HUES6 (cell line): Measurements from ENCODE around the gene MED1.
A peak's percentile ranks its signal among the peaks of the same experiment; 100 is the strongest.
"Not testable (repeated sequence)": the region's sequence is repeated elsewhere in the genome, so short reads cannot be mapped to it uniquely, and the experiment has no call there.

Experiments used
- H3K27ac ChIP-seq: 2 replicates; pipeline ENCODE4 v1.7.0; 2013; ENCODE audit warnings: low read depth, mild to moderate bottlenecking, low read length, inconsistent platforms
- H3K27me3 ChIP-seq: 2 replicates; pipeline ENCODE4 v1.6.1; 2013; ENCODE audit warnings: low read length; ENCODE audit not compliant: control insufficient read depth, insufficient read depth
- H3K36me3 ChIP-seq: 2 replicates; pipeline ENCODE4 v1.6.1; 2013; ENCODE audit warnings: low read length; ENCODE audit not compliant: control insufficient read depth, insufficient read depth
- H3K4me1 ChIP-seq: 2 replicates; pipeline ENCODE4 v1.6.1; 2013; ENCODE audit warnings: low read length; ENCODE audit not compliant: control insufficient read depth, insufficient read depth
- H3K4me3 ChIP-seq: 2 replicates; pipeline ENCODE4 v1.5.1; 2013; ENCODE audit warnings: low read depth, low read length
- H3K9ac ChIP-seq: one replicate; pipeline ENCODE4 v1.6.1; 2013; ENCODE audit warnings: mild to moderate bottlenecking, low read length
- H3K9me3 ChIP-seq: 2 replicates; pipeline ENCODE4 v1.6.1; 2013; ENCODE audit warnings: low read depth, low read length; ENCODE audit not compliant: control insufficient read depth, insufficient read depth

MED1 gene, protein sequence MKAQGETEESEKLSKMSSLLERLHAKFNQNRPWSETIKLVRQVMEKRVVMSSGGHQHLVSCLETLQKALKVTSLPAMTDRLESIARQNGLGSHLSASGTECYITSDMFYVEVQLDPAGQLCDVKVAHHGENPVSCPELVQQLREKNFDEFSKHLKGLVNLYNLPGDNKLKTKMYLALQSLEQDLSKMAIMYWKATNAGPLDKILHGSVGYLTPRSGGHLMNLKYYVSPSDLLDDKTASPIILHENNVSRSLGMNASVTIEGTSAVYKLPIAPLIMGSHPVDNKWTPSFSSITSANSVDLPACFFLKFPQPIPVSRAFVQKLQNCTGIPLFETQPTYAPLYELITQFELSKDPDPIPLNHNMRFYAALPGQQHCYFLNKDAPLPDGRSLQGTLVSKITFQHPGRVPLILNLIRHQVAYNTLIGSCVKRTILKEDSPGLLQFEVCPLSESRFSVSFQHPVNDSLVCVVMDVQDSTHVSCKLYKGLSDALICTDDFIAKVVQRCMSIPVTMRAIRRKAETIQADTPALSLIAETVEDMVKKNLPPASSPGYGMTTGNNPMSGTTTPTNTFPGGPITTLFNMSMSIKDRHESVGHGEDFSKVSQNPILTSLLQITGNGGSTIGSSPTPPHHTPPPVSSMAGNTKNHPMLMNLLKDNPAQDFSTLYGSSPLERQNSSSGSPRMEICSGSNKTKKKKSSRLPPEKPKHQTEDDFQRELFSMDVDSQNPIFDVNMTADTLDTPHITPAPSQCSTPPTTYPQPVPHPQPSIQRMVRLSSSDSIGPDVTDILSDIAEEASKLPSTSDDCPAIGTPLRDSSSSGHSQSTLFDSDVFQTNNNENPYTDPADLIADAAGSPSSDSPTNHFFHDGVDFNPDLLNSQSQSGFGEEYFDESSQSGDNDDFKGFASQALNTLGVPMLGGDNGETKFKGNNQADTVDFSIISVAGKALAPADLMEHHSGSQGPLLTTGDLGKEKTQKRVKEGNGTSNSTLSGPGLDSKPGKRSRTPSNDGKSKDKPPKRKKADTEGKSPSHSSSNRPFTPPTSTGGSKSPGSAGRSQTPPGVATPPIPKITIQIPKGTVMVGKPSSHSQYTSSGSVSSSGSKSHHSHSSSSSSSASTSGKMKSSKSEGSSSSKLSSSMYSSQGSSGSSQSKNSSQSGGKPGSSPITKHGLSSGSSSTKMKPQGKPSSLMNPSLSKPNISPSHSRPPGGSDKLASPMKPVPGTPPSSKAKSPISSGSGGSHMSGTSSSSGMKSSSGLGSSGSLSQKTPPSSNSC (N-terminal part only)

DNA sequence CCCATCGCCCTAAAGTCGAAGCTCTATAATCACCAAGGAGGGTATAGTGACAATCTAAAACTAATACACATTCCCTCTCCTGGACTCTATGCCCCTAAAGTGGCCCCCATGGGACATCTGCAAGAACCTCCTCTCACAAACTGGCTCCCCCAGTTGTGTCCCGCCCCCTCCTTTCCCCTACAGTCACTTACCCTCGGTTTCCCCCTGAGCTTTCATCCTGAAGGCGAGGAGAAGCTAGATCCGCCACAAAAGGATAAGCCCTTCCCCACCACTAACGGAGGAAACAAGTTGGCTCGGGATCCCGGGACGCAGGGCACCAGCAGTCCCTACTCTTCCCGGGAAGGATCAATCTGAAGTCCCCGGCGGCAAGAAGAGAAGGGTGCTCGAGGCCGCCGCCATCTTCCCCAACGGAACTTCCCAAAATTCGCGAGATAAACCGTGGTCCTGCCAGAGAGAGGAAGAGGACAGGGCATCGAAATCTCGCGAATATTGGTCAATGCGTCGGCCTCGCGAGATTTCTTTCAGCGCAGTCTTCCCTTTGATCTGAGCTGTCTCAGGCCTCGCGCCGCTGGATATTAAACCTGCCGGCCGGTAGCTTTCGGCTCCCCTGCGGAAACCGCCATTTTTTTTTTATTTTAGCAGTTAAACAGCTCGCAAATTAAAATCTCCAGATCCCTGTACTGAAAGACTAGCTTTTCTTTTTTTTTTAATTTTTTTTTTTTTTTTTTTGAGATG is at the start of gene MED1:
Gene MED1, minus strand, starts transcription at position 417 of the 735 bp plus-strand sequence. Its CDS starts 201 bp downstream, at position 216.
- H3K9ac ChIP-seq: peak within 1 kb of the TSS; percentile 99
- peak within 1 kb of the TSS; percentile 89 for H3K27ac ChIP-seq
- no peaks in the 10 kb centered on the region for H3K27me3 ChIP-seq
- H3K4me1 ChIP-seq: no peaks in the 10 kb centered on the region; the same call in 1 of the 2 replicates
- peak within 1 kb of the TSS; percentile 92 for H3K4me3 ChIP-seq
- H3K36me3 ChIP-seq: peaks cover 22% of the 10 kb centered on the region
- no peaks in the 10 kb centered on the region for H3K9me3 ChIP-seq

- not testable (repeated sequence) for H3K4me3 ChIP-seq, H3K27me3 ChIP-seq, H3K27ac ChIP-seq, H3K9me3 ChIP-seq, H3K9ac ChIP-seq, H3K4me1 ChIP-seq
- peaks cover 78% of the 10 kb centered on the region for H3K36me3 ChIP-seq
Measured at GRCh38 chr17:39496921-39497320, 45.9 kb upstream of the MED1 start.

- H3K27ac ChIP-seq: no peak overlapping the region
- no peak overlapping the region for H3K4me3 ChIP-seq
- no peaks in the 10 kb centered on the region for H3K27me3 ChIP-seq
- H3K36me3 ChIP-seq: peaks cover 35% of the 10 kb centered on the region
- H3K4me1 ChIP-seq: no peaks in the 10 kb centered on the region
- no peak overlapping the region for H3K9ac ChIP-seq
- H3K9me3 ChIP-seq: no peaks in the 10 kb centered on the region
Measured at GRCh38 chr17:39487946-39488345, 36.9 kb upstream of the MED1 start.

- peaks cover 34% of the 10 kb centered on the region for H3K36me3 ChIP-seq
- H3K9ac ChIP-seq, H3K27ac ChIP-seq, H3K9me3 ChIP-seq, H3K4me1 ChIP-seq, H3K27me3 ChIP-seq, H3K4me3 ChIP-seq: not testable (repeated sequence)
Measured at GRCh38 chr17:39487490-39487889, 36.4 kb upstream of the MED1 start.

DNA sequence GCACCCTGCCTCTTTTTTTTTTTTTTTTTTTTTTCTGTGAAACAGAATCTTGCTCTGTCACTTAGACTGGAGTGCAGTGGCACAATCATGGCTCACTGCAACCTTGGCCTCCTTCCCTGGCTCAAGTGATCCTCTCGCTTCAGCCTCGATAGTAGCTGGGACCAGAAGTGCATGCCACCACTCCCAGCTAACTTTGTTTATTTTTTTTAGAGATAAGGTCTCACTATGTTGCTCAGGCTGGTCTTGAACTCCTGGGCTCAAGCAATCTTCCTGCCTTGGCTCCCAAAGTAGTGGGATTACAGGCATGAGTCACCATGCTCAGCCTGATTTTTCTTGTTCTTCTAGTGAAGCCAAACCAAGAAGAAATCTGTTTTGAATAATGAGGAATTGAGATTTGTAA is 35.2 kb upstream of the MED1 start:
- peaks cover 36% of the 10 kb centered on the region for H3K36me3 ChIP-seq
- no peaks in the 10 kb centered on the region for H3K27me3 ChIP-seq
- H3K27ac ChIP-seq: no peak overlapping the region
- no peak overlapping the region for H3K9ac ChIP-seq
- H3K4me1 ChIP-seq: no peaks in the 10 kb centered on the region
- no peaks in the 10 kb centered on the region for H3K9me3 ChIP-seq
- no peak overlapping the region for H3K4me3 ChIP-seq

GRCh38 chr17:39485555-39485954 is 34.5 kb upstream of the MED1 start:
- Histone ChIP-seq H3K27ac (no peak overlapping the region), H3K4me1 (no peaks in the 10 kb centered on the region), H3K9ac (no peak overlapping the region), H3K27me3 (no peaks in the 10 kb centered on the region), H3K4me3 (no peak overlapping the region), H3K9me3 (no peaks in the 10 kb centered on the region), H3K36me3 (peaks cover 32% of the 10 kb centered on the region)

GRCh38 chr17:39484178-39484577 is 33.1 kb upstream of the MED1 start:
- Histone ChIP-seq H3K4me1 (no peaks in the 10 kb centered on the region), H3K27me3 (no peaks in the 10 kb centered on the region), H3K27ac (no peak overlapping the region), H3K9me3 (no peaks in the 10 kb centered on the region), H3K36me3 (peaks cover 35% of the 10 kb centered on the region), H3K9ac (no peak overlapping the region), H3K4me3 (no peak overlapping the region)

DNA sequence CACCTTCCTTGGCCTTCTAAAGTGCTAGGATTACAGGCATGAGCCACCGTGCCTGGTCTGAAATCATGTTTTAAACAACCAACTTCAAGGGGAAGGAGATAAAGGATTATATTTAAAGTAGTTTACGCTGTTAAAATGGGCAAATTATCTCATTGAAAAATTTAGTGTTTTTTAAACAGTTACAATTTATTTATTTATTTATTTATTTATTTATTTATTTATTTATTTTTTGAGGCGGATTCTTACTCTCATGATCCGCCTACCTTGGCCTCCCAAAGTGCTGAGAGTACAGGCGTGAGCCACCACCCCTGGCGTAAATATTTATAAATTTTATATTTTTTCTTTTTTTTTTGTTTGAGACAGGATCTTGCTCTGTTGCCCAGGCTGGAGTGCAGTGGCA is 32.4 kb upstream of the MED1 start:
- H3K27ac ChIP-seq: no peak overlapping the region
- no peaks in the 10 kb centered on the region for H3K9me3 ChIP-seq
- no peaks in the 10 kb centered on the region for H3K27me3 ChIP-seq
- no peaks in the 10 kb centered on the region for H3K4me1 ChIP-seq
- H3K9ac ChIP-seq: no peak overlapping the region
- peaks cover 38% of the 10 kb centered on the region for H3K36me3 ChIP-seq
- no peak overlapping the region for H3K4me3 ChIP-seq

- not testable (repeated sequence) for H3K27me3 ChIP-seq, H3K9me3 ChIP-seq, H3K4me3 ChIP-seq, H3K4me1 ChIP-seq, H3K27ac ChIP-seq, H3K9ac ChIP-seq
- H3K36me3 ChIP-seq: peaks cover 56% of the 10 kb centered on the region
Measured at GRCh38 chr17:39479631-39480030, 28.6 kb upstream of the MED1 start.

DNA sequence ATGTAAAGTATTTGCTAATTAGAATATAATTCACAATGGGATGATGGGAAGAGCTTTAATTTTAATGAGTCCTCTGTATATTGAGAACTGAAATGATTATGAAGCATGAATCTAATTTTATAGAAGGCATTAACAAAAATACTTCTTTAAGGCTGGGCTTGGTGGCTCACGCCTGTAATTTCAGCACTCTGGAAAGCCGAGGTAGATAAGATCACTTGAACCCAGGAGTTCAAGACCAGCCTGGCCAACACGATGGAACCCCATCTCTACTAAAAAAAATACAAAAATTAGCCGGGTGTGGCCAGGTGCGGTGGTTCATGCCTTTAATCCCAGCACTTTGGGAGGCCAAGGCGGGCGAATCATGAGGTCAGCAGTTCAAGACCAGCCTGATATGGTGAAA is 22.2 kb upstream of the MED1 start:
- Histone ChIP-seq H3K36me3 (peaks cover 67% of the 10 kb centered on the region), H3K9ac (no peak overlapping the region), H3K27me3 (no peaks in the 10 kb centered on the region), H3K27ac (no peak overlapping the region), H3K9me3 (no peaks in the 10 kb centered on the region), H3K4me1 (no peaks in the 10 kb centered on the region), H3K4me3 (no peak overlapping the region)
